ENCODE measurements around the gene FYB1. TPM values are rescaled to one million over a fixed set of nuclear protein-coding genes. Genes with fewer than 3 reads are reported as not detected.

The FYB1 gene
- total and polyA plus RNA-seq, 2 donors (not counting 1 experiment from before 2014, with no cell fraction given): 1.3 to 1.4 TPM

DNA sequence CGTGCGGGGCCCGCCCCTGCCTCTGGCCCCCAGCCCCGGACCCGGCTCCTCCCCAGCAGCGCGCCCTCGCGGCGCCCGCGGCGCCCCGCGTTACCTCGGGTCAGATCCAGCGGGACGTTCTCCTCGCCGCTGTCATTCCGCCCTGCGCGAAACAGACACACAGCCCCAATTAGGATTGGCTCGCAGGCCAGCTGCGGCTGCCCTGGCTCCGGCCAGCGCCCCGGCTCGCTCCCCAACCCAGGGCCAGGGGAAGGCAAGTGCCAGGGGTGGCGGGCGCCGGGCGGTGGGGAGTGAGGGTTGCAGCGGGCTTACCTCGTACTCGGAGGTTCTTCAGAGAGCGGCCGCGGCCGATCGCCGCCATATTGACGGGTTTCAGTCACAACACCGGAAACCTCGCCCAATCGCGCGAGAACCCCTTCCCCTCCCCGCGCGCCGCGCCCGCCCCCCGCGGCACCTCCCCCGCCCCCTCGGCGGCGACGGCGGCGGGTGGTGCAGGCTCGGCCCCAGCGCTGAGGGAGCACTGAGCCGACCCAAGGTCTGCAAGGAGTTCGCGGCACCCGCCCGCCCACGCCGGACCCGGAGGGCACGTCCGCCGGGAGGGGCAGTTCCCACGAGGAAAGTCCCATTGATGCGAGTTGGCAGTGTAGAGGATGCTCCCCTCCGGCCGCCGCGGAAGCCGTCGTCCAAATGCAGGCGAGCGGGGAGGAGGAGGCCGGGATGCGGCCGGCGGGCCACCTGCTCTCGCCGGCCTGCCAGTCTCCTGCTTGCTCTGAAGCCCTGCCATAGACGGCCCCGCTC lies 145.1 kb downstream of the FYB1 start, which contains the start of gene RICTOR:
RICTOR (minus strand) TSS at position 383 of the 798 bp plus-strand sequence; CDS start at position 361, 22 bp downstream.
- Mint-ChIP-seq H3K4me1 (peaks cover 54% of the 10 kb centered on the region), H3K27ac (peak within 1 kb of the TSS; percentile 99)
- POLR2A ChIA-PET: no interaction called here

DNA sequence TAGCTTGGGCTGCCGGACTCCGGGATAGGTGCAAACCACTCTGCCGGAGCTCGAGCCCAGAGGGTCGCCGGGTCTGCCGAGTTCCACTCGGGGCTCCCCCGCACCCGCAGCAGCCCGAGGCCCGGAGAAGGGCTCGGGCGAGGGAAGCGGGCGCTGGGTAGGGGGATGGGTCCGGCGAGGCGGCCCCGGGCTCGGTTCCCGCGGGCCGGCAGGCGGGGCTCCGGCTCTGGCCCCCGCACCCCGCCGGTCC lies 145.7 kb downstream of the FYB1 start:
- Histone ChIP-seq H3K79me2 (ENCODE audit: control insufficient read depth, insufficient read depth, low read length) (peaks cover 70% of the 10 kb centered on the region), H3K27me3 (replicated peaks in 1 of 4; ENCODE audit: control extremely low read depth in 1 of 4, control insufficient read depth in 3 of 4, insufficient read depth in 4 of 4, low read length in 3 of 4) (no peaks in the 10 kb centered on the region), H3K4me2 (replicated peaks; ENCODE audit: low read depth, low read length, poor library complexity, severe bottlenecking) (peak overlapping the region; percentile 74), H3K4me1 (ENCODE audit: control insufficient read depth in 2 of 2, insufficient read depth in 2 of 2, low read length in 2 of 2) (peaks cover 22 to 39% of the 10 kb centered on the region in 2 donors), H3K9me3 (ENCODE audit: control extremely low read depth in 1 of 3, control insufficient read depth in 2 of 3, insufficient read depth in 1 of 3, low read length in 2 of 3) (no peaks in the 10 kb centered on the region), H3K9ac (ENCODE audit: low read length) (peak overlapping the region; percentile 86), H2AFZ (ENCODE audit: insufficient read depth, low read depth, low read length, poor library complexity, severe bottlenecking) (peak overlapping the region; percentile 93), H4K20me1 (ENCODE audit: control insufficient read depth, insufficient read depth, low read length, poor library complexity, severe bottlenecking) (peaks cover 9% of the 10 kb centered on the region), H3K36me3 (replicated peaks in 1 of 2; ENCODE audit: control extremely low read depth in 1 of 2, control insufficient read depth in 1 of 2, extremely low read depth in 1 of 2, insufficient read depth in 2 of 2, low read length in 1 of 2) (peaks cover 3 to 10% of the 10 kb centered on the region in 2 experiments), H3K4me3 (ENCODE audit: control extremely low read depth in 1 of 5, extremely low read depth in 1 of 5, insufficient read depth in 1 of 5, low read depth in 2 of 5, low read length in 4 of 5) (peak overlapping the region; percentile 75 to 95 (median 82)), H3K27ac (ENCODE audit: low read length in 2 of 2) (peak overlapping the region; percentile 88 to 96)
- H3K27me3 Mint-ChIP-seq: no peaks in the 10 kb centered on the region
- no peaks in the 10 kb centered on the region for H3K9me3 Mint-ChIP-seq (ENCODE audit: insufficient read depth)
- intact Hi-C loops (cut with micrococcal nuclease): loop anchor here (1.0 to 10.0 kb wide), 5 partner anchors 15 to 1725 kb away; partner anchors contain the start of genes NUP155, PRKAA1, TTC33 and WDR70
- under 1% methylated on average over 29 of the region's 29 CpGs for WGBS (ENCODE audit: insufficient coverage)
- TF ChIP-seq, protein P1, sequence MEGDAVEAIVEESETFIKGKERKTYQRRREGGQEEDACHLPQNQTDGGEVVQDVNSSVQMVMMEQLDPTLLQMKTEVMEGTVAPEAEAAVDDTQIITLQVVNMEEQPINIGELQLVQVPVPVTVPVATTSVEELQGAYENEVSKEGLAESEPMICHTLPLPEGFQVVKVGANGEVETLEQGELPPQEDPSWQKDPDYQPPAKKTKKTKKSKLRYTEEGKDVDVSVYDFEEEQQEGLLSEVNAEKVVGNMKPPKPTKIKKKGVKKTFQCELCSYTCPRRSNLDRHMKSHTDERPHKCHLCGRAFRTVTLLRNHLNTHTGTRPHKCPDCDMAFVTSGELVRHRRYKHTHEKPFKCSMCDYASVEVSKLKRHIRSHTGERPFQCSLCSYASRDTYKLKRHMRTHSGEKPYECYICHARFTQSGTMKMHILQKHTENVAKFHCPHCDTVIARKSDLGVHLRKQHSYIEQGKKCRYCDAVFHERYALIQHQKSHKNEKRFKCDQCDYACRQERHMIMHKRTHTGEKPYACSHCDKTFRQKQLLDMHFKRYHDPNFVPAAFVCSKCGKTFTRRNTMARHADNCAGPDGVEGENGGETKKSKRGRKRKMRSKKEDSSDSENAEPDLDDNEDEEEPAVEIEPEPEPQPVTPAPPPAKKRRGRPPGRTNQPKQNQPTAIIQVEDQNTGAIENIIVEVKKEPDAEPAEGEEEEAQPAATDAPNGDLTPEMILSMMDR (IDR thresholded peaks at IDR 0.05): no peak
- no peak for TF ChIP-seq EZH2 (IDR thresholded peaks at IDR 0.05; ENCODE audit: borderline replicate concordance, insufficient read depth, low read depth, low read length, poor library complexity, severe bottlenecking)
- H3K4me1 Mint-ChIP-seq: peaks cover 56% of the 10 kb centered on the region
- H3K27ac Mint-ChIP-seq: peak overlapping the region; percentile 90
- peak; percentile 35 for ATAC-seq (ENCODE audit: low read depth)
- ChIA-PET CTCF (no interaction called here), POLR2A (no interaction called here)
- peak overlapping the region; percentile 99 for H3K4me3 Mint-ChIP-seq
- DNase-seq: no peak

More for the DNA sequence above, 145.1 kb downstream of the FYB1 start, which contains the start of gene RICTOR:
- WGBS (ENCODE audit: insufficient coverage): under 1% methylated on average over 86 of the region's 94 CpGs
- peak within 1 kb of the TSS; percentile 99 for H3K4me3 Mint-ChIP-seq
- H3K79me2 ChIP-seq (ENCODE audit: control insufficient read depth, insufficient read depth, low read length): peaks cover 66% of the 10 kb centered on the region
- no peaks in the 10 kb centered on the region for H3K27me3 ChIP-seq (replicated peaks in 1 of 4; ENCODE audit: control extremely low read depth in 1 of 4, control insufficient read depth in 3 of 4, insufficient read depth in 4 of 4, low read length in 3 of 4)
- H3K36me3 ChIP-seq (replicated peaks in 1 of 2; ENCODE audit: control extremely low read depth in 1 of 2, control insufficient read depth in 1 of 2, extremely low read depth in 1 of 2, insufficient read depth in 2 of 2, low read length in 1 of 2): peaks cover 2 to 5% of the 10 kb centered on the region in 2 experiments
- no peaks in the 10 kb centered on the region for H3K27me3 Mint-ChIP-seq
- DNase-seq (peak; percentile 92), ATAC-seq (ENCODE audit: low read depth) (peak; percentile 79)
- H3K9ac ChIP-seq (ENCODE audit: low read length): peak within 1 kb of the TSS; percentile 86
- no peaks in the 10 kb centered on the region for H3K9me3 Mint-ChIP-seq (ENCODE audit: insufficient read depth)
- H3K4me3 ChIP-seq (ENCODE audit: control extremely low read depth in 1 of 5, extremely low read depth in 1 of 5, insufficient read depth in 1 of 5, low read depth in 2 of 5, low read length in 4 of 5): peak within 1 kb of the TSS; percentile 75 to 95 (median 82)
- H2AFZ ChIP-seq (ENCODE audit: insufficient read depth, low read depth, low read length, poor library complexity, severe bottlenecking): peak within 1 kb of the TSS; percentile 93
- TF ChIP-seq EZH2 (IDR thresholded peaks at IDR 0.05; ENCODE audit: borderline replicate concordance, insufficient read depth, low read depth, low read length, poor library complexity, severe bottlenecking): no peak
- TF ChIP-seq, protein P1 (IDR thresholded peaks at IDR 0.05): no peak
- peak within 1 kb of the TSS; percentile 74 for H3K4me2 ChIP-seq (replicated peaks; ENCODE audit: low read depth, low read length, poor library complexity, severe bottlenecking)
- H3K4me1 ChIP-seq (ENCODE audit: control insufficient read depth in 2 of 2, insufficient read depth in 2 of 2, low read length in 2 of 2): peaks cover 22 to 39% of the 10 kb centered on the region in 2 donors
- intact Hi-C loops (cut with micrococcal nuclease): loop anchor here (1.0 to 10.0 kb wide), 3 partner anchors 1681 to 1724 kb away; partner anchors contain the start of genes NUP155, PRKAA1, TTC33 and WDR70
- peaks cover 9% of the 10 kb centered on the region for H4K20me1 ChIP-seq (ENCODE audit: control insufficient read depth, insufficient read depth, low read length, poor library complexity, severe bottlenecking)
- peak within 1 kb of the TSS; percentile 88 to 96 for H3K27ac ChIP-seq (ENCODE audit: low read length in 2 of 2)
- no peaks in the 10 kb centered on the region for H3K9me3 ChIP-seq (ENCODE audit: control extremely low read depth in 1 of 3, control insufficient read depth in 2 of 3, insufficient read depth in 1 of 3, low read length in 2 of 3)
- CTCF ChIA-PET: no interaction called here

All from B cell (primary cell).